ENCODE data around the gene MYH10. TPM values are rescaled to one million over a fixed set of nuclear protein-coding genes. Genes with fewer than 3 reads are reported as not detected.
"Not testable (repeated sequence)": the region's sequence is repeated elsewhere in the genome, so short reads cannot be mapped to it uniquely, and the experiment has no call there.

Gene MYH10
- total and polyA plus RNA-seq, 4 donors = 9.1 to 79.1 (median 25.9) TPM

DNA sequence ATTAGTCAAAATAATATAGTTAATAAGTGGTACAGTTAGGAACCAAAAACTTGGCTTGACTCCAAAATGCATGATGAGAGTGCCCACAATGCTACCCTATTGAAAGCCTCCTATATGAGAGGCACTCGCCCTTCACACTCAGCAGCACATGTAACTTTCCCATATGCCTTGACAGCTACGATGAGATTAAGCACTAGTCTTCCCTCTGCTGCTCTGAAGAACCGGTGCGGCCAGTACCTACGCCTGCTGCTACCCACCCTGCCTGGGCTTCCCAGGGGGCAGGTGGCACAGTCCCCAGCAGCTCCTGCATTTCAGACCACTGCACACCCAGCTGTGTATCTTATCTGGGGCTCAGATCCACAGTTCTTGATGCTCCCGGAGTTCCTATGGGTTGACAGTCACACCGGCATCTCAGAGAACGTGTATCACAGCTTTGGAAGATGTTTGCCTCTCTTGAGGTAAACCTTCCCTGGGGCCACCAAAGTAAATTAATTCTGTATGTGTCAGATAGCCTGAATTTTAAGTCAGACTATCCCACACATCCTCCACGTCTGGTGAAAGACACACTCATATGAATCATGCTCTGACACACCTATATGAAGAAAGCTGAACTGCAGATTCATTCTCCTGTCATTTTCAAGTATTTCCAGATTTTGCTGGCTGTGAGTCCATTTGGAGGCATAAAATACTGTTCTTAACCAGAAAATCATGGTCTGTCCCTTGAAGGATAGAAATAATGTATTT lies 77.8 kb downstream of the MYH10 start:
- no peak overlapping the region for H3K27ac ChIP-seq (ENCODE audit: low read depth in 1 of 2, low read length in 2 of 2)
- peaks cover 0 to 3% (median 0%) of the 10 kb centered on the region in 4 donors for H3K36me3 ChIP-seq (ENCODE audit: control insufficient read depth in 4 of 4, insufficient read depth in 3 of 4, low read depth in 1 of 4, low read length in 3 of 4)
- H3K9ac ChIP-seq (ENCODE audit: low read depth in 1 of 2, low read length in 2 of 2) = no peak overlapping the region
- no peaks in the 10 kb centered on the region for H3K9me3 ChIP-seq (ENCODE audit: control insufficient read depth in 4 of 4, low read length in 3 of 4)
- no peaks in the 10 kb centered on the region for H3K27me3 ChIP-seq (ENCODE audit: control insufficient read depth in 4 of 4, insufficient read depth in 4 of 4, low read length in 3 of 4)
- no peak overlapping the region for H3K4me3 ChIP-seq (ENCODE audit: low read depth in 1 of 3, low read length in 3 of 3)
- DNase-seq (ENCODE audit: low spot score) = no peak
- no peaks in the 10 kb centered on the region for H3K4me1 ChIP-seq (ENCODE audit: control insufficient read depth in 4 of 4, insufficient read depth in 4 of 4, low read length in 3 of 4)
- 95% methylated on average over 9 of the region's 9 CpGs for WGBS
- TF ChIP-seq SP1 (IDR thresholded peaks at IDR 0.05) = no peak

DNA sequence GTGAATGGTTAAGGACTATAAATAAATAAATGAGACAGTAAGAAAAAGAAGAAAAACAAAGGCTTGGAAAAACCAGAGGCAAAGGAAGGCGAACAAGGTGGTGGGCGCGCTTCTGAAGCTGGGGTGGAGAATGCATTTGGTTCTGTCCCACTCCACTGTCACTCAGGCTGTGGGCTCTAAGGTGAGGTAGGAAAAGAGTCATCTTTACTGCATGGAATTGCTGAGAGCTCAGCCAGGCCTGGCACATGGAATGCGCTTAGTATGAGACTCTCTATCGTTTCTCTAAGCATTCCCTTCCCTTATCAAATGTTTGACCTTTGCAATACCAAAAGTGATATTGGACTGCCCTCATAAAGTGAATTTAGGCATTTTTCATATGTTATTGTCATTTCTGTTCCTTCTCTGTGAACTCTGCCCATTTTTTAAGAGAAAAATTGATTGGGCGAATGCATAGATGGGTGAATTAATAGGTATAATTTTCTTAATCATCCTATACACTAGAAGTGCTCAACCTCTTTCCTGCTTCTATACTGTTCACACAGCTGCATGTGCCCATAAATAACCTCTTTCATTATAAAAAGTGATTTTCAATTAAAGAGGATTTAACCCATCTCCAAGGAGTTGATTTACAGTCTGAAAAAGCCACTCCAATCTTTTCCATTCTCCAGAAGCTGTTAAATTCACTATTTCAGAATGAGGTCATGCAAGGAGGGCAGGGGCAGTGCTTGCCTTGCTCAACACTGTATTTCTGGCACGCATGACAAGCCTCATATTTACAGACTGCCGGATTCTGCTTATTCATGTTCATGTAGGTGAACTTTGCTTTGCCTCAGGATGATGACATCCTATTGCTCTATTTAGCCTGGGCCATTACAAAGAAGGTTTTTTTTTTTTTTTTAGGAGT lies 87.7 kb downstream of the MYH10 start:
- TF ChIP-seq HNF4A (conservative IDR thresholded peaks at IDR 0.05) (peak; percentile 94 to 97), RXRA (IDR thresholded peaks at IDR 0.05) (peak; percentile 89 to 94), SP1 (IDR thresholded peaks at IDR 0.05) (peak; percentile 88), RAD21 (IDR thresholded peaks at IDR 0.05) (peak; percentile 25 to 58), YY1 (IDR thresholded peaks at IDR 0.05) (peak; percentile 78), TAF1 (conservative IDR thresholded peaks at IDR 0.05) (no peak), JUND (IDR thresholded peaks at IDR 0.05) (peak; percentile 97 to 98), EGR1 (IDR thresholded peaks at IDR 0.05; ENCODE audit: low read depth in 2 of 2) (no peak), FOXA1 (IDR thresholded peaks at IDR 0.05) (peak; percentile 97), HNF4G (IDR thresholded peaks at IDR 0.05) (peak; percentile 82), FOXA2 (IDR thresholded peaks at IDR 0.05) (peak; percentile 97), GABPA (IDR thresholded peaks at IDR 0.05 in 1 of 2, conservative IDR thresholded peaks at IDR 0.05 in 1 of 2) (peak in 1 of 2 donors; percentile 62), NR2F2 (IDR thresholded peaks at IDR 0.05) (peak; percentile 59)
- TF ChIP-seq, protein P1, sequence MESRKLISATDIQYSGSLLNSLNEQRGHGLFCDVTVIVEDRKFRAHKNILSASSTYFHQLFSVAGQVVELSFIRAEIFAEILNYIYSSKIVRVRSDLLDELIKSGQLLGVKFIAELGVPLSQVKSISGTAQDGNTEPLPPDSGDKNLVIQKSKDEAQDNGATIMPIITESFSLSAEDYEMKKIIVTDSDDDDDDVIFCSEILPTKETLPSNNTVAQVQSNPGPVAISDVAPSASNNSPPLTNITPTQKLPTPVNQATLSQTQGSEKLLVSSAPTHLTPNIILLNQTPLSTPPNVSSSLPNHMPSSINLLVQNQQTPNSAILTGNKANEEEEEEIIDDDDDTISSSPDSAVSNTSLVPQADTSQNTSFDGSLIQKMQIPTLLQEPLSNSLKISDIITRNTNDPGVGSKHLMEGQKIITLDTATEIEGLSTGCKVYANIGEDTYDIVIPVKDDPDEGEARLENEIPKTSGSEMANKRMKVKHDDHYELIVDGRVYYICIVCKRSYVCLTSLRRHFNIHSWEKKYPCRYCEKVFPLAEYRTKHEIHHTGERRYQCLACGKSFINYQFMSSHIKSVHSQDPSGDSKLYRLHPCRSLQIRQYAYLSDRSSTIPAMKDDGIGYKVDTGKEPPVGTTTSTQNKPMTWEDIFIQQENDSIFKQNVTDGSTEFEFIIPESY (IDR thresholded peaks at IDR 0.05) = peak; percentile 92
- TF ChIP-seq, protein P2, sequence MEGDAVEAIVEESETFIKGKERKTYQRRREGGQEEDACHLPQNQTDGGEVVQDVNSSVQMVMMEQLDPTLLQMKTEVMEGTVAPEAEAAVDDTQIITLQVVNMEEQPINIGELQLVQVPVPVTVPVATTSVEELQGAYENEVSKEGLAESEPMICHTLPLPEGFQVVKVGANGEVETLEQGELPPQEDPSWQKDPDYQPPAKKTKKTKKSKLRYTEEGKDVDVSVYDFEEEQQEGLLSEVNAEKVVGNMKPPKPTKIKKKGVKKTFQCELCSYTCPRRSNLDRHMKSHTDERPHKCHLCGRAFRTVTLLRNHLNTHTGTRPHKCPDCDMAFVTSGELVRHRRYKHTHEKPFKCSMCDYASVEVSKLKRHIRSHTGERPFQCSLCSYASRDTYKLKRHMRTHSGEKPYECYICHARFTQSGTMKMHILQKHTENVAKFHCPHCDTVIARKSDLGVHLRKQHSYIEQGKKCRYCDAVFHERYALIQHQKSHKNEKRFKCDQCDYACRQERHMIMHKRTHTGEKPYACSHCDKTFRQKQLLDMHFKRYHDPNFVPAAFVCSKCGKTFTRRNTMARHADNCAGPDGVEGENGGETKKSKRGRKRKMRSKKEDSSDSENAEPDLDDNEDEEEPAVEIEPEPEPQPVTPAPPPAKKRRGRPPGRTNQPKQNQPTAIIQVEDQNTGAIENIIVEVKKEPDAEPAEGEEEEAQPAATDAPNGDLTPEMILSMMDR (IDR thresholded peaks at IDR 0.05; ENCODE audit: low read depth, low read length, missing input control) = no peak
- TF ChIP-seq, protein P3, sequence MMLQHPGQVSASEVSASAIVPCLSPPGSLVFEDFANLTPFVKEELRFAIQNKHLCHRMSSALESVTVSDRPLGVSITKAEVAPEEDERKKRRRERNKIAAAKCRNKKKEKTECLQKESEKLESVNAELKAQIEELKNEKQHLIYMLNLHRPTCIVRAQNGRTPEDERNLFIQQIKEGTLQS (IDR thresholded peaks at IDR 0.05) = peak; percentile 99
- TF ChIP-seq, protein P4, sequence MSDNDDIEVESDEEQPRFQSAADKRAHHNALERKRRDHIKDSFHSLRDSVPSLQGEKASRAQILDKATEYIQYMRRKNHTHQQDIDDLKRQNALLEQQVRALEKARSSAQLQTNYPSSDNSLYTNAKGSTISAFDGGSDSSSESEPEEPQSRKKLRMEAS (IDR thresholded peaks at IDR 0.05) = peak; percentile 52
- TF ChIP-seq, protein P5, sequence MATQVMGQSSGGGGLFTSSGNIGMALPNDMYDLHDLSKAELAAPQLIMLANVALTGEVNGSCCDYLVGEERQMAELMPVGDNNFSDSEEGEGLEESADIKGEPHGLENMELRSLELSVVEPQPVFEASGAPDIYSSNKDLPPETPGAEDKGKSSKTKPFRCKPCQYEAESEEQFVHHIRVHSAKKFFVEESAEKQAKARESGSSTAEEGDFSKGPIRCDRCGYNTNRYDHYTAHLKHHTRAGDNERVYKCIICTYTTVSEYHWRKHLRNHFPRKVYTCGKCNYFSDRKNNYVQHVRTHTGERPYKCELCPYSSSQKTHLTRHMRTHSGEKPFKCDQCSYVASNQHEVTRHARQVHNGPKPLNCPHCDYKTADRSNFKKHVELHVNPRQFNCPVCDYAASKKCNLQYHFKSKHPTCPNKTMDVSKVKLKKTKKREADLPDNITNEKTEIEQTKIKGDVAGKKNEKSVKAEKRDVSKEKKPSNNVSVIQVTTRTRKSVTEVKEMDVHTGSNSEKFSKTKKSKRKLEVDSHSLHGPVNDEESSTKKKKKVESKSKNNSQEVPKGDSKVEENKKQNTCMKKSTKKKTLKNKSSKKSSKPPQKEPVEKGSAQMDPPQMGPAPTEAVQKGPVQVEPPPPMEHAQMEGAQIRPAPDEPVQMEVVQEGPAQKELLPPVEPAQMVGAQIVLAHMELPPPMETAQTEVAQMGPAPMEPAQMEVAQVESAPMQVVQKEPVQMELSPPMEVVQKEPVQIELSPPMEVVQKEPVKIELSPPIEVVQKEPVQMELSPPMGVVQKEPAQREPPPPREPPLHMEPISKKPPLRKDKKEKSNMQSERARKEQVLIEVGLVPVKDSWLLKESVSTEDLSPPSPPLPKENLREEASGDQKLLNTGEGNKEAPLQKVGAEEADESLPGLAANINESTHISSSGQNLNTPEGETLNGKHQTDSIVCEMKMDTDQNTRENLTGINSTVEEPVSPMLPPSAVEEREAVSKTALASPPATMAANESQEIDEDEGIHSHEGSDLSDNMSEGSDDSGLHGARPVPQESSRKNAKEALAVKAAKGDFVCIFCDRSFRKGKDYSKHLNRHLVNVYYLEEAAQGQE (IDR thresholded peaks at IDR 0.05) = peak; percentile 61
- H3K27ac ChIP-seq (ENCODE audit: low read depth in 1 of 2, low read length in 2 of 2) = peak overlapping the region; percentile 55 to 77
- no peak for DNase-seq (ENCODE audit: low spot score)
- H3K9me3 ChIP-seq (ENCODE audit: control insufficient read depth in 4 of 4, low read length in 3 of 4) = no peaks in the 10 kb centered on the region
- H3K9ac ChIP-seq (ENCODE audit: low read depth in 1 of 2, low read length in 2 of 2) = no peak overlapping the region
- no peak overlapping the region for H3K4me3 ChIP-seq (ENCODE audit: low read depth in 1 of 3, low read length in 3 of 3)
- peaks cover 2 to 16% (median 11%) of the 10 kb centered on the region in 4 donors for H3K4me1 ChIP-seq (ENCODE audit: control insufficient read depth in 4 of 4, insufficient read depth in 4 of 4, low read length in 3 of 4)
- H3K27me3 ChIP-seq (ENCODE audit: control insufficient read depth in 4 of 4, insufficient read depth in 4 of 4, low read length in 3 of 4) = no peaks in the 10 kb centered on the region
- H3K36me3 ChIP-seq (ENCODE audit: control insufficient read depth in 4 of 4, insufficient read depth in 3 of 4, low read depth in 1 of 4, low read length in 3 of 4) = peaks cover 0 to 10% (median 1%) of the 10 kb centered on the region in 4 donors
- WGBS = 60% methylated on average over 8 of the region's 8 CpGs

DNA sequence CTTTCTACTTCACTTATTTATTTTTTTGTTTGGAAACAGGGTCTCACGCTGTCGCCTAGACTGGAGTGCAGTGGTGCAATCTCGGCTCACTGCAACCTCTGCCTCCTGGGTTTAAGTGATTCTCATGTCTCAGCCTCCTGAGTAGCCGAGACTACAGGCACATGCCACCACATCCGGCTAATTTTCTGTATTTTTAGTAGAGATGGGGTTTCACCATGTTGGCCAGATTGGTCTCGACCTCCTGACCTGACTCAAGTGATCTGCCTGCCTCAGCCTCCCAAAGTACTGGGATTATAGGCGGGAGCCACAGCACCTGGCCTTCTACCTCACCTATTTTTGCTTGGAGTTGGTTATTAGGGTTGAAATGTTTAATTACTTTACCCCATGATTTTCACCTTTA lies 90.5 kb downstream of the MYH10 start:
- H3K9me3 ChIP-seq (ENCODE audit: control insufficient read depth in 4 of 4, low read length in 3 of 4) = not testable (repeated sequence)
- 95% methylated on average over 7 of the region's 7 CpGs for WGBS

More for the DNA sequence above, 90.5 kb downstream of the MYH10 start:
- not testable (repeated sequence) for DNase-seq (ENCODE audit: low spot score); H3K4me3 ChIP-seq (ENCODE audit: low read depth in 1 of 3, low read length in 3 of 3); H3K27me3 ChIP-seq (ENCODE audit: control insufficient read depth in 4 of 4, insufficient read depth in 4 of 4, low read length in 3 of 4); H3K9ac ChIP-seq (ENCODE audit: low read depth in 1 of 2, low read length in 2 of 2); H3K27ac ChIP-seq (ENCODE audit: low read depth in 1 of 2, low read length in 2 of 2); H3K36me3 ChIP-seq (ENCODE audit: control insufficient read depth in 4 of 4, insufficient read depth in 3 of 4, low read depth in 1 of 4, low read length in 3 of 4)
- H3K4me1 ChIP-seq (ENCODE audit: control insufficient read depth in 4 of 4, insufficient read depth in 4 of 4, low read length in 3 of 4) = peaks cover 2 to 16% (median 13%) of the 10 kb centered on the region in 4 donors

All from liver (tissue), 9 donors.